ENCODE measurements around the gene DDR2. TPM values are rescaled to one million over a fixed set of nuclear protein-coding genes. Genes with fewer than 3 reads are reported as not detected.

The DDR2 gene
- total and polyA plus RNA-seq, 2 of the 4 experiments (the other 2 are of a cell fraction): 66.1 to 245 TPM

DNA sequence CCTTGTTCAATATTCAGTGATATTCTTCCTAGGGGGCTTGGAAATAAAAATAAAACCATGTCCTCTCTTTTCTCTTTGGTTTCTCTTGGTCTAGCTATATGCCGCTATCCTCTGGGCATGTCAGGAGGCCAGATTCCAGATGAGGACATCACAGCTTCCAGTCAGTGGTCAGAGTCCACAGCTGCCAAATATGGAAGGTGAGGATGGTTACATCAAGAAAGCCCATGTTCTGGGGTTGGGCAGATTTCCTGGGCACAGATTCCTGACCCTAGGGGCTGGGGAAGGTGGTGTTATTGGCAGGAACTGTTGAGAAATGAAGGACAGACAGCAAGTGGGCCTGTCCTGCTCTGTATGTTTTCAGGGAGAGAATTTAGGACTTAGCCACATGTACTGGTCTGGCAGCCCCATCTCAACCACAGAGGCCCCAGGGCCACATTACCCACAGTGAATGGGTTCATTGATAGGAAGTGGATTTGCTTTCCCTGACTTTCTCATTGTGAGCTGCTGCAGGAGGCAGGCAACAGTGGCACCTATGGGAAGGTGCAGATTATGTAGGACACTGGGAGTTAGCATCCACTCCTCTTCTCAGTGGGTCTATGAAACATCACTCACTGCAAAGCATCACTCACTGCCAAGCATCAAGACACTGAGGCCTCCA, 120.9 kb downstream of the DDR2 start:
- H3K56ac ChIP-seq (ENCODE audit: extremely low read depth, insufficient read depth, low read length): no peak overlapping the region
- no peak for TF ChIP-seq MAZ (IDR thresholded peaks at IDR 0.05; ENCODE audit: borderline replicate concordance, low read depth, low read length)
- TF ChIP-seq, protein P1, sequence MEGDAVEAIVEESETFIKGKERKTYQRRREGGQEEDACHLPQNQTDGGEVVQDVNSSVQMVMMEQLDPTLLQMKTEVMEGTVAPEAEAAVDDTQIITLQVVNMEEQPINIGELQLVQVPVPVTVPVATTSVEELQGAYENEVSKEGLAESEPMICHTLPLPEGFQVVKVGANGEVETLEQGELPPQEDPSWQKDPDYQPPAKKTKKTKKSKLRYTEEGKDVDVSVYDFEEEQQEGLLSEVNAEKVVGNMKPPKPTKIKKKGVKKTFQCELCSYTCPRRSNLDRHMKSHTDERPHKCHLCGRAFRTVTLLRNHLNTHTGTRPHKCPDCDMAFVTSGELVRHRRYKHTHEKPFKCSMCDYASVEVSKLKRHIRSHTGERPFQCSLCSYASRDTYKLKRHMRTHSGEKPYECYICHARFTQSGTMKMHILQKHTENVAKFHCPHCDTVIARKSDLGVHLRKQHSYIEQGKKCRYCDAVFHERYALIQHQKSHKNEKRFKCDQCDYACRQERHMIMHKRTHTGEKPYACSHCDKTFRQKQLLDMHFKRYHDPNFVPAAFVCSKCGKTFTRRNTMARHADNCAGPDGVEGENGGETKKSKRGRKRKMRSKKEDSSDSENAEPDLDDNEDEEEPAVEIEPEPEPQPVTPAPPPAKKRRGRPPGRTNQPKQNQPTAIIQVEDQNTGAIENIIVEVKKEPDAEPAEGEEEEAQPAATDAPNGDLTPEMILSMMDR (conservative IDR thresholded peaks at IDR 0.05; ENCODE audit: low read depth, low read length): no peak
- no peak for TF ChIP-seq BHLHE40 (IDR thresholded peaks at IDR 0.05; ENCODE audit: low read depth, low read length)
- no peak for TF ChIP-seq MAFK (IDR thresholded peaks at IDR 0.05; ENCODE audit: low read depth, low read length)
- no peak for TF ChIP-seq MXI1 (IDR thresholded peaks at IDR 0.05; ENCODE audit: borderline replicate concordance, low read depth, low read length)
- TF ChIP-seq, protein P2, sequence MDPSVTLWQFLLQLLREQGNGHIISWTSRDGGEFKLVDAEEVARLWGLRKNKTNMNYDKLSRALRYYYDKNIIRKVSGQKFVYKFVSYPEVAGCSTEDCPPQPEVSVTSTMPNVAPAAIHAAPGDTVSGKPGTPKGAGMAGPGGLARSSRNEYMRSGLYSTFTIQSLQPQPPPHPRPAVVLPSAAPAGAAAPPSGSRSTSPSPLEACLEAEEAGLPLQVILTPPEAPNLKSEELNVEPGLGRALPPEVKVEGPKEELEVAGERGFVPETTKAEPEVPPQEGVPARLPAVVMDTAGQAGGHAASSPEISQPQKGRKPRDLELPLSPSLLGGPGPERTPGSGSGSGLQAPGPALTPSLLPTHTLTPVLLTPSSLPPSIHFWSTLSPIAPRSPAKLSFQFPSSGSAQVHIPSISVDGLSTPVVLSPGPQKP (IDR thresholded peaks at IDR 0.05; ENCODE audit: borderline replicate concordance, low read depth, low read length): no peak
- no peak for TF ChIP-seq CEBPB (IDR thresholded peaks at IDR 0.05; ENCODE audit: low read depth, low read length)
- TF ChIP-seq SMC3 (IDR thresholded peaks at IDR 0.05; ENCODE audit: low read depth, low read length): no peak
- no peak for TF ChIP-seq FOS (IDR thresholded peaks at IDR 0.05; ENCODE audit: low read depth, low read length)
- TF ChIP-seq CHD1 (IDR thresholded peaks at IDR 0.05; ENCODE audit: low read depth, low read length): no peak
- no peak for TF ChIP-seq RAD21 (IDR thresholded peaks at IDR 0.05; ENCODE audit: low read length)
- no peak for TF ChIP-seq RFX5 (IDR thresholded peaks at IDR 0.05; ENCODE audit: low read depth, low read length)
- TF ChIP-seq RCOR1 (IDR thresholded peaks at IDR 0.05; ENCODE audit: insufficient replicate concordance, low read length): no peak
- no peak overlapping the region for H2AK5ac ChIP-seq (ENCODE audit: low read depth, low read length)
- in situ Hi-C loops (cut with MboI; ENCODE audit: low sequenced_read_pairs) (no loop called here), dilution Hi-C loops (cut with HindIII; ENCODE audit: low sequenced_read_pairs, unreplicated experiment) (no loop called here), intact Hi-C loops (cut with micrococcal nuclease) (no loop called here)
- H2AFZ ChIP-seq (replicated peaks; ENCODE audit: low read length, poor library complexity): no peak overlapping the region
- peaks cover 22% of the 10 kb centered on the region for H3K9me1 ChIP-seq (ENCODE audit: insufficient read depth, low read length)
- H4K20me1 ChIP-seq (ENCODE audit: insufficient read depth, low read length): peaks cover 10% of the 10 kb centered on the region; the same call in 1 of the 2 replicates
- H3K4me2 ChIP-seq (ENCODE audit: low read depth, low read length): no peak overlapping the region
- DNase-seq (no peak), ATAC-seq (ENCODE audit: low read depth) (no peak)
- WGBS, 2 experiments (ENCODE audit: extremely low coverage in 2 of 2, insufficient read length in 1 of 2): no CpG with 5 or more reads among the region's 1 CpG
- H3K4ac ChIP-seq (ENCODE audit: low read depth, low read length): no peak overlapping the region
- no peak overlapping the region for H4K5ac ChIP-seq (ENCODE audit: low read depth, low read length)
- H2BK5ac ChIP-seq (ENCODE audit: low read depth, low read length, poor library complexity, severe bottlenecking): no peak overlapping the region
- no peak overlapping the region; a peak in 1 of 4 replicates for H4K8ac ChIP-seq (ENCODE audit: low read depth in 2 of 2, low read length in 2 of 2)
- peaks cover 14% of the 10 kb centered on the region; the same call in 1 of the 2 replicates for H3K4me1 ChIP-seq (ENCODE audit: control insufficient read depth, insufficient read depth, low read length)
- no peak overlapping the region for H3K23ac ChIP-seq (ENCODE audit: low read depth, low read length)
- peaks cover 32% of the 10 kb centered on the region for H3K36me3 ChIP-seq (ENCODE audit: control insufficient read depth, insufficient read depth, low read length)
- no peak overlapping the region for H3K4me3 ChIP-seq (ENCODE audit: insufficient read depth, low read depth, low read length)
- ChIA-PET CTCF (interaction anchor here (0.7 kb wide), 1 partner anchor 122 kb away, joined by 4 read pairs; no protein-coding TSS in a partner anchor), POLR2A (ENCODE audit: unreplicated experiment) (no interaction called here)
- no peak overlapping the region for H3K14ac ChIP-seq (replicated peaks; ENCODE audit: low read depth, low read length)
- H4K91ac ChIP-seq (ENCODE audit: insufficient read depth, low read depth, low read length): no peak overlapping the region
- no TSS peak for BruUV-seq (replicated peaks)
- no peak overlapping the region for H2BK15ac ChIP-seq (ENCODE audit: low read depth, low read length)
- peaks cover 14 to 40% of the 10 kb centered on the region in 2 experiments; a peak in 3 of 4 replicates for H3K79me1 ChIP-seq (ENCODE audit: low read depth in 1 of 2, low read length in 2 of 2)
- H3K9ac ChIP-seq (ENCODE audit: low read depth, low read length): no peak overlapping the region
- no peak overlapping the region for H2BK120ac ChIP-seq (ENCODE audit: low read depth, low read length)
- no peak overlapping the region for H3K18ac ChIP-seq (ENCODE audit: low read depth, low read length)
- H3K9me3 ChIP-seq (ENCODE audit: control insufficient read depth, insufficient read depth, low read length): no peaks in the 10 kb centered on the region
- H2AK9ac ChIP-seq (replicated peaks; ENCODE audit: low read depth, low read length, poor library complexity): peak overlapping the region; percentile 39
- H3K27ac ChIP-seq (ENCODE audit: insufficient read depth, low read length): no peak overlapping the region
- no peaks in the 10 kb centered on the region for H3K27me3 ChIP-seq (ENCODE audit: control insufficient read depth, insufficient read depth, low read length)
- no peak overlapping the region for H2BK20ac ChIP-seq (ENCODE audit: low read depth, low read length)

Measured in IMR-90 (cell line).